ENCODE results near the gene RTL10. TPM values are rescaled to one million over a fixed set of nuclear protein-coding genes. Genes with fewer than 3 reads are reported as not detected.

The RTL10 gene
- total and polyA plus RNA-seq, 2 donors (not counting 1 experiment from before 2014, with no cell fraction given): 6.4 to 15.2 TPM

DNA sequence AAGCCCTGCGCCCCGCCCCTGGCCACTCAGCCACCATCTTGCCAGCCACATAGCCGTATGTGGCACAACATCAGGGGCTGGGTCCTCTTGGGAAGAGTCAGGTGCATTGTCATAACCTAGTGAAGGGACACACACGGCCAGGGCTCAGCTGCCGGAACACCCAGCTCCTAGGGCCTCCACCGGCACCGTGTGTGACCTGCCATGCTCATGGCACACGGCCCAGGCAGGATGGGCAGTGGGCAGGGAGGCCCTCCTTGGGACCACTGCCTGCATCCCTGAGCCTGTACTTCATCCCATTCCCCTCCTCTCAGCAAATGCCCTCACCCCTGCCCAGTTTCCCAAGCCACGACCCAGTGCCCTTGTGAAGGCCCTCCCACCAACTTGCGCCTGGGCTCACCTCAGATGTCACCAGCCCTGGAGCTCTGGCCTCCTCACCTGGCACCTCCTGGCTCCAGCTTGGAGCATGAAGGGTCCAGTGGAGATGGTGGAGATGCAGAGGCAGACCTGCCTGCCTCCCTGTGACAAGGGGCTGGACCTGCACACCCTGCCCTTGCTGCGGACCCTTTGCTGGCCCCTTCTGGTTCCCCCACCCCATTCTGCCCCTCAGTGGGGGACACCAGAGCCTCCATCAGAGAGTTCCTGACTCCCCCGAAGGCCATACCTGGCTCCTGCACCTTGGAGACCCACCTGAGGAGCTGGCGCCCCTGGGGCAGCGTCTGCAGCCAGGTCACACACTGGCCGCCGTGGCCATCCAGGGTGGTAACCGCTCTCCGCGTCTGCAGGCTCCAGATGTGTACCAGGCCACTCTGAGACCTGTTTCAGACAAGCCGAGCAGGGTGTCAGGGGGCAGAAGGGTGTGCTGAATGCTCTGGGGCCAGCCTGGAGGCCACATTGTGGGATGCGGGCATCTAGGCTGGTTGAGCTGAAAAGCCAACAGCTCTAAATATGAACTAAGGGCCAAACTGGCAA is 34.5 kb downstream of the RTL10 start:
- no peaks in the 10 kb centered on the region for H4K20me1 ChIP-seq (ENCODE audit: control insufficient read depth, insufficient read depth, low read length, poor library complexity, severe bottlenecking)
- H2AFZ ChIP-seq (ENCODE audit: insufficient read depth, low read depth, low read length, poor library complexity, severe bottlenecking): no peak overlapping the region
- peaks cover 0 to 5% of the 10 kb centered on the region in 2 experiments for H3K36me3 ChIP-seq (replicated peaks in 1 of 2; ENCODE audit: control extremely low read depth in 1 of 2, control insufficient read depth in 1 of 2, extremely low read depth in 1 of 2, insufficient read depth in 2 of 2, low read length in 1 of 2)
- no peak overlapping the region for H3K4me3 ChIP-seq (ENCODE audit: control extremely low read depth in 1 of 5, extremely low read depth in 1 of 5, insufficient read depth in 1 of 5, low read depth in 2 of 5, low read length in 4 of 5)
- H3K9me3 Mint-ChIP-seq (ENCODE audit: insufficient read depth): no peaks in the 10 kb centered on the region
- no peaks in the 10 kb centered on the region for H3K27me3 Mint-ChIP-seq
- TF ChIP-seq EZH2 (IDR thresholded peaks at IDR 0.05; ENCODE audit: borderline replicate concordance, insufficient read depth, low read depth, low read length, poor library complexity, severe bottlenecking): no peak
- intact Hi-C loops (cut with micrococcal nuclease): no loop called here
- H3K4me1 ChIP-seq (ENCODE audit: control insufficient read depth in 2 of 2, insufficient read depth in 2 of 2, low read length in 2 of 2): no peaks in the 10 kb centered on the region
- CTCF ChIA-PET: no interaction called here
- H3K4me3 Mint-ChIP-seq: no peak overlapping the region
- 98% methylated on average over 21 of the region's 21 CpGs for WGBS (ENCODE audit: insufficient coverage)
- POLR2A ChIA-PET: no interaction called here
- H3K79me2 ChIP-seq (ENCODE audit: control insufficient read depth, insufficient read depth, low read length): no peaks in the 10 kb centered on the region
- peaks cover 1% of the 10 kb centered on the region for H3K4me1 Mint-ChIP-seq
- H3K4me2 ChIP-seq (replicated peaks; ENCODE audit: low read depth, low read length, poor library complexity, severe bottlenecking): no peak overlapping the region
- H3K27ac ChIP-seq (ENCODE audit: low read length in 2 of 2): no peak overlapping the region
- no peak for DNase-seq
- ATAC-seq (ENCODE audit: low read depth): no peak
- H3K9ac ChIP-seq (ENCODE audit: low read length): no peak overlapping the region
- H3K27ac Mint-ChIP-seq: no peak overlapping the region
- H3K9me3 ChIP-seq (ENCODE audit: control extremely low read depth in 1 of 3, control insufficient read depth in 2 of 3, insufficient read depth in 1 of 3, low read length in 2 of 3): no peaks in the 10 kb centered on the region
- H3K27me3 ChIP-seq (replicated peaks in 1 of 4; ENCODE audit: control extremely low read depth in 1 of 4, control insufficient read depth in 3 of 4, insufficient read depth in 4 of 4, low read length in 3 of 4): no peaks in the 10 kb centered on the region

DNA sequence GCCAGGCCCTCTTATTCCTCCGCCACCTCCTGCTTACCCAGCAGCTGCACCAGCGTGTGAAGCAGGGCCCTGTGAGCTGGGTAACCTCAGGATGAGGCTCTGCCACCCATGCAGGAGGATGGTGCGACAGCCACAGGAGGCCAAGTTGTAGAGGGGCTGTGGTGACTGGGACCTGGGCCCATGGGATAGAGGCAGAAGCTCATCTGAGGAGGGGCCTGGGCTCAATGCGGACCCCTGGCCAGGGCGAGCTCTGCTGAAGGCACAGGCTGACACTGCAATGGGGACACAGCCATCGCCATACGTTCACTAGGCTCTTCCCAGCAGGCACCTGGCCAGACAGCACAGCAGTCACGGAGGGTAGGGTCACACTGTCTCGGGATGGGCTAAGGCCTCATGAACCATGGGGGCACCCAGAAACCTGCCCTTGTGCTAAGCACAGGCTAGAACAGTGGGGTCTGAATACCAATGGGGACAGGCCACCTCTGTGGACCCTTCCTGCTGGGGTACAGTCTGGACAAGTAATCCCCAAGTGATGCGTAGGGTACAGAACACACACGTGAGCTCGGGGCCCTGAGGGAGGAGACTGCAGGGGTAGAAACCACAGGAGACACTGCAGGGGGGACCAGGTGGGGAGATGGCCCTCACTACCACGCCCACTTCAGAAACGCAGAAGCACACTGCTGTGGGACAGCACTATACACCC is 35.3 kb downstream of the RTL10 start:
- no peaks in the 10 kb centered on the region for H3K9me3 ChIP-seq (ENCODE audit: control extremely low read depth in 1 of 3, control insufficient read depth in 2 of 3, insufficient read depth in 1 of 3, low read length in 2 of 3)
- H3K9ac ChIP-seq (ENCODE audit: low read length): no peak overlapping the region
- CTCF ChIA-PET: no interaction called here
- no peak overlapping the region for H2AFZ ChIP-seq (ENCODE audit: insufficient read depth, low read depth, low read length, poor library complexity, severe bottlenecking)
- POLR2A ChIA-PET: no interaction called here
- no peaks in the 10 kb centered on the region for H3K27me3 ChIP-seq (replicated peaks in 1 of 4; ENCODE audit: control extremely low read depth in 1 of 4, control insufficient read depth in 3 of 4, insufficient read depth in 4 of 4, low read length in 3 of 4)
- Mint-ChIP-seq H3K27me3 (no peaks in the 10 kb centered on the region), H3K4me1 (peaks cover 1% of the 10 kb centered on the region), H3K9me3 (ENCODE audit: insufficient read depth) (no peaks in the 10 kb centered on the region), H3K27ac (no peak overlapping the region), H3K4me3 (no peak overlapping the region)
- H3K4me3 ChIP-seq (ENCODE audit: control extremely low read depth in 1 of 5, extremely low read depth in 1 of 5, insufficient read depth in 1 of 5, low read depth in 2 of 5, low read length in 4 of 5): no peak overlapping the region
- no peaks in the 10 kb centered on the region for H3K79me2 ChIP-seq (ENCODE audit: control insufficient read depth, insufficient read depth, low read length)
- intact Hi-C loops (cut with micrococcal nuclease): no loop called here
- WGBS (ENCODE audit: insufficient coverage): 94% methylated on average over 12 of the region's 14 CpGs
- no peak overlapping the region for H3K4me2 ChIP-seq (replicated peaks; ENCODE audit: low read depth, low read length, poor library complexity, severe bottlenecking)
- no peak overlapping the region for H3K27ac ChIP-seq (ENCODE audit: low read length in 2 of 2)
- DNase-seq (no peak), ATAC-seq (ENCODE audit: low read depth) (no peak)
- H4K20me1 ChIP-seq (ENCODE audit: control insufficient read depth, insufficient read depth, low read length, poor library complexity, severe bottlenecking): no peaks in the 10 kb centered on the region
- no peak for TF ChIP-seq EZH2 (IDR thresholded peaks at IDR 0.05; ENCODE audit: borderline replicate concordance, insufficient read depth, low read depth, low read length, poor library complexity, severe bottlenecking)
- TF ChIP-seq, protein P1, sequence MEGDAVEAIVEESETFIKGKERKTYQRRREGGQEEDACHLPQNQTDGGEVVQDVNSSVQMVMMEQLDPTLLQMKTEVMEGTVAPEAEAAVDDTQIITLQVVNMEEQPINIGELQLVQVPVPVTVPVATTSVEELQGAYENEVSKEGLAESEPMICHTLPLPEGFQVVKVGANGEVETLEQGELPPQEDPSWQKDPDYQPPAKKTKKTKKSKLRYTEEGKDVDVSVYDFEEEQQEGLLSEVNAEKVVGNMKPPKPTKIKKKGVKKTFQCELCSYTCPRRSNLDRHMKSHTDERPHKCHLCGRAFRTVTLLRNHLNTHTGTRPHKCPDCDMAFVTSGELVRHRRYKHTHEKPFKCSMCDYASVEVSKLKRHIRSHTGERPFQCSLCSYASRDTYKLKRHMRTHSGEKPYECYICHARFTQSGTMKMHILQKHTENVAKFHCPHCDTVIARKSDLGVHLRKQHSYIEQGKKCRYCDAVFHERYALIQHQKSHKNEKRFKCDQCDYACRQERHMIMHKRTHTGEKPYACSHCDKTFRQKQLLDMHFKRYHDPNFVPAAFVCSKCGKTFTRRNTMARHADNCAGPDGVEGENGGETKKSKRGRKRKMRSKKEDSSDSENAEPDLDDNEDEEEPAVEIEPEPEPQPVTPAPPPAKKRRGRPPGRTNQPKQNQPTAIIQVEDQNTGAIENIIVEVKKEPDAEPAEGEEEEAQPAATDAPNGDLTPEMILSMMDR (IDR thresholded peaks at IDR 0.05): no peak
- H3K36me3 ChIP-seq (replicated peaks in 1 of 2; ENCODE audit: control extremely low read depth in 1 of 2, control insufficient read depth in 1 of 2, extremely low read depth in 1 of 2, insufficient read depth in 2 of 2, low read length in 1 of 2): peaks cover 0 to 5% of the 10 kb centered on the region in 2 experiments
- no peaks in the 10 kb centered on the region for H3K4me1 ChIP-seq (ENCODE audit: control insufficient read depth in 2 of 2, insufficient read depth in 2 of 2, low read length in 2 of 2)

All from B cell (primary cell).